Measurements from ENCODE around the gene TOX2. TPM values are rescaled to one million over a fixed set of nuclear protein-coding genes. Genes with fewer than 3 reads are reported as not detected.

The TOX2 gene
- total RNA-seq, 1 experiment from 2014 or later, result 1.8 TPM

DNA sequence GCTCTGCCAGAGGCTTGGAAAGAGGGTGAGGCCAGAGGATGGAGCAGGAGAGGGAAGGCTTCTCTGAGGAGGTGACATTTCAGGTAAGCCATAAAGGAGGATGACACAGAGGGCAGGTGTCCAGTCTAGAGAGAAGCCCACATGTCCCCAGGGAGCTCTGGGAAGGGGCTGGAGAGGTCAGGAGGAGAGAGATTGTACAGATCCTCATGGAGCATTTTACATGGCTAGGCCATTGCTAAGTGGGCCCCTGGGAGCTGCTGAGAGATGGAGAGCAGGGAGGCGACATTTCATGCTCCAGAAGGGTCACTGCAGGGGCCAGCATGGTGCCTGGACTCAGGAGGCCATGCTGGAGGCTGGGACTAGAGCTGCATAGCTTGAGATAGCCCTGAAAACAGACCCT lies 124.5 kb downstream of the TOX2 start:
- H2AFZ ChIP-seq (ENCODE audit: low read length), result no peak overlapping the region
- no peak; the same call in 1 of the 2 replicates for ATAC-seq
- CTCF ChIA-PET, result no interaction called here
- no peaks in the 10 kb centered on the region for H3K4me1 ChIP-seq (ENCODE audit: insufficient read depth, low read length)
- H3K4me3 ChIP-seq (ENCODE audit: low read length), result no peak overlapping the region
- H3K79me2 ChIP-seq (ENCODE audit: low read length), result no peaks in the 10 kb centered on the region
- no peak for DNase-seq
- peaks cover 20% of the 10 kb centered on the region for H3K27me3 ChIP-seq (ENCODE audit: low read length)
- TF ChIP-seq EZH2 (IDR thresholded peaks at IDR 0.05; ENCODE audit: low read length, unreplicated experiment) (no peak), EZH2phosphoT487 (IDR thresholded peaks at IDR 0.05; ENCODE audit: borderline replicate concordance, low read length) (no peak)
- TF ChIP-seq, protein P1, sequence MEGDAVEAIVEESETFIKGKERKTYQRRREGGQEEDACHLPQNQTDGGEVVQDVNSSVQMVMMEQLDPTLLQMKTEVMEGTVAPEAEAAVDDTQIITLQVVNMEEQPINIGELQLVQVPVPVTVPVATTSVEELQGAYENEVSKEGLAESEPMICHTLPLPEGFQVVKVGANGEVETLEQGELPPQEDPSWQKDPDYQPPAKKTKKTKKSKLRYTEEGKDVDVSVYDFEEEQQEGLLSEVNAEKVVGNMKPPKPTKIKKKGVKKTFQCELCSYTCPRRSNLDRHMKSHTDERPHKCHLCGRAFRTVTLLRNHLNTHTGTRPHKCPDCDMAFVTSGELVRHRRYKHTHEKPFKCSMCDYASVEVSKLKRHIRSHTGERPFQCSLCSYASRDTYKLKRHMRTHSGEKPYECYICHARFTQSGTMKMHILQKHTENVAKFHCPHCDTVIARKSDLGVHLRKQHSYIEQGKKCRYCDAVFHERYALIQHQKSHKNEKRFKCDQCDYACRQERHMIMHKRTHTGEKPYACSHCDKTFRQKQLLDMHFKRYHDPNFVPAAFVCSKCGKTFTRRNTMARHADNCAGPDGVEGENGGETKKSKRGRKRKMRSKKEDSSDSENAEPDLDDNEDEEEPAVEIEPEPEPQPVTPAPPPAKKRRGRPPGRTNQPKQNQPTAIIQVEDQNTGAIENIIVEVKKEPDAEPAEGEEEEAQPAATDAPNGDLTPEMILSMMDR (conservative IDR thresholded peaks at IDR 0.05; ENCODE audit: low read depth, low read length), result no peak
- BruUV-seq (replicated peaks), result no TSS peak
- H3K4me2 ChIP-seq (ENCODE audit: low read length), result no peak overlapping the region
- no peaks in the 10 kb centered on the region for H3K9me3 ChIP-seq (ENCODE audit: low read length)
- no peaks in the 10 kb centered on the region for H4K20me1 ChIP-seq (ENCODE audit: low read length)
- H3F3A ChIP-seq (ENCODE audit: low read length, unreplicated experiment), result no peaks in the 10 kb centered on the region
- intact Hi-C loops (cut with micrococcal nuclease), result no loop called here
- POLR2A ChIA-PET (ENCODE audit: unreplicated experiment), result no interaction called here
- no peak overlapping the region for H3K27ac ChIP-seq (ENCODE audit: low read length)
- H3K36me3 ChIP-seq (ENCODE audit: low read depth, low read length), result no peaks in the 10 kb centered on the region
- H3K9ac ChIP-seq (ENCODE audit: low read length), result no peak overlapping the region
- no peaks in the 10 kb centered on the region for H3K9me2 ChIP-seq (replicated peaks; ENCODE audit: low read length)

DNA sequence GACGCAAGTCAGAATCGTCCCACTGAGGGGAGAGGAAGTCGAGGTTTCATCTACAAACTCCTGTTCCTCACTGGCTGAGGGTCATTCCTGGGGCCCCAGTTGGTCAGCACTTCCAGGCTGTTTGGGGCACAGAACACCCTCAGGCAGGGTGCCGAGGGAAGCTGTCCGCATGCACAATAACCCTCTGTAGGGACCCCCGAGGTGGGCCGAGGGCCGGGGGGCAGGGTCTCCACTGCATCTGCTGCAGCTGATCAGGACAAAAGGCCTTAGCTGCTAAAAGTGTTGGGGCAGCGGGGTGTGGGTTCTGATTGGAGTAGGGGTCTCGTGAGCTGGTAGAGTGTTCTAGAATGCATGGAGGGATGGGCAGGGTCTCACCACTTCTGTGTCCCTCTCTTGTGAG lies 125.1 kb downstream of the TOX2 start:
- CTCF ChIA-PET, result no interaction called here

DNA sequence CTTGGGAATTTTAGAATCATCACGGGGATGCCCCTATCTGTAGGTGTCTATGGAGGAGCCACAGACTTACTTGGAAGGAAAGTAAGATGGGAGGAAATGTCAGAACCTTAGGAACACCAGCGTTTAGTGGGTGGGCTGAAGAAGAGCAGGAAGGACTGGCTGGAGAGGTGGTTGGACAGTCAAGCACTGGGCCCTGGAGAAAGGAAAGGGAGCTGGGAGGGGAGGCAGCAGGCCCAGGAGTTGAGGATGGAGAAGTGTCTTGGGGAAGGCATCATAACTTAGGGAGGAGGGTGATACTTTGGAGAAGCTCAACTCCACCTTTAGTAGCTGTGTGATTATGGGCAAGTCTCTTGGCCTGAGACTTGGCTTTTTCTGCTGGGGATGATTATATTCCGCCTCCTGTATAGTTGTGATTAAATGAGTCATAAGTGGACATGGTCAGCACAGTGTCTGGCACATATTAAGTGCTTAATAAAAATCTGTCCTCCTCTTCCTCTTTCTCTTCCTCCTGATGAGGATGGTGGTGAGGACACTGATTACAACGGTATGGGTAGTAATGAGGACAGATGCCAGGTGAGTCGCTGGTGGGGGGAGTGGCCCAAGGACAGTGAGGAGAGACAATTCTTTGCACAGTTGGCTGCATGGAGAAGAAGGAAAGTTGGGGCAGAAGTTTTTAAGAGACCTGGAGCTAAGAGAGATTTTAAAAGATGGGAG lies 125.7 kb downstream of the TOX2 start:
- no peaks in the 10 kb centered on the region for H3F3A ChIP-seq (ENCODE audit: low read length, unreplicated experiment)
- TF ChIP-seq EZH2phosphoT487 (IDR thresholded peaks at IDR 0.05; ENCODE audit: borderline replicate concordance, low read length), result no peak
- no peak for TF ChIP-seq EZH2 (IDR thresholded peaks at IDR 0.05; ENCODE audit: low read length, unreplicated experiment)
- TF ChIP-seq, protein P1 (conservative IDR thresholded peaks at IDR 0.05; ENCODE audit: low read depth, low read length), result no peak
- POLR2A ChIA-PET (ENCODE audit: unreplicated experiment), result no interaction called here
- no peak overlapping the region for H2AFZ ChIP-seq (ENCODE audit: low read length)
- peaks cover 20% of the 10 kb centered on the region for H3K27me3 ChIP-seq (ENCODE audit: low read length)
- no peaks in the 10 kb centered on the region for H3K9me2 ChIP-seq (replicated peaks; ENCODE audit: low read length)
- H3K36me3 ChIP-seq (ENCODE audit: low read depth, low read length), result no peaks in the 10 kb centered on the region
- H3K79me2 ChIP-seq (ENCODE audit: low read length), result no peaks in the 10 kb centered on the region
- H3K4me2 ChIP-seq (ENCODE audit: low read length), result no peak overlapping the region
- no TSS peak for BruUV-seq (replicated peaks)
- ATAC-seq (no peak), DNase-seq (no peak)
- no peaks in the 10 kb centered on the region for H4K20me1 ChIP-seq (ENCODE audit: low read length)
- no peak overlapping the region for H3K4me3 ChIP-seq (ENCODE audit: low read length)
- H3K27ac ChIP-seq (ENCODE audit: low read length), result no peak overlapping the region
- H3K9me3 ChIP-seq (ENCODE audit: low read length), result no peaks in the 10 kb centered on the region
- no peak overlapping the region for H3K9ac ChIP-seq (ENCODE audit: low read length)
- CTCF ChIA-PET, result no interaction called here
- intact Hi-C loops (cut with micrococcal nuclease), result no loop called here
- no peaks in the 10 kb centered on the region for H3K4me1 ChIP-seq (ENCODE audit: insufficient read depth, low read length)

More for the DNA sequence above, 125.1 kb downstream of the TOX2 start:
- DNase-seq, result no peak
- intact Hi-C loops (cut with micrococcal nuclease), result no loop called here
- no peak overlapping the region for H3K4me3 ChIP-seq (ENCODE audit: low read length)
- H4K20me1 ChIP-seq (ENCODE audit: low read length), result no peaks in the 10 kb centered on the region
- no peaks in the 10 kb centered on the region for H3K4me1 ChIP-seq (ENCODE audit: insufficient read depth, low read length)
- ATAC-seq, result no peak
- no peaks in the 10 kb centered on the region for H3K79me2 ChIP-seq (ENCODE audit: low read length)
- POLR2A ChIA-PET (ENCODE audit: unreplicated experiment), result no interaction called here
- H3K36me3 ChIP-seq (ENCODE audit: low read depth, low read length), result no peaks in the 10 kb centered on the region
- no peaks in the 10 kb centered on the region for H3K9me2 ChIP-seq (replicated peaks; ENCODE audit: low read length)
- H3K4me2 ChIP-seq (ENCODE audit: low read length), result no peak overlapping the region
- H3K9ac ChIP-seq (ENCODE audit: low read length), result no peak overlapping the region
- no peaks in the 10 kb centered on the region for H3K9me3 ChIP-seq (ENCODE audit: low read length)
- H3K27me3 ChIP-seq (ENCODE audit: low read length), result peaks cover 20% of the 10 kb centered on the region
- TF ChIP-seq, protein P1 (conservative IDR thresholded peaks at IDR 0.05; ENCODE audit: low read depth, low read length), result no peak
- TF ChIP-seq EZH2phosphoT487 (IDR thresholded peaks at IDR 0.05; ENCODE audit: borderline replicate concordance, low read length) (no peak), EZH2 (IDR thresholded peaks at IDR 0.05; ENCODE audit: low read length, unreplicated experiment) (no peak)
- no peaks in the 10 kb centered on the region for H3F3A ChIP-seq (ENCODE audit: low read length, unreplicated experiment)
- no peak overlapping the region for H2AFZ ChIP-seq (ENCODE audit: low read length)
- BruUV-seq (replicated peaks), result no TSS peak
- no peak overlapping the region for H3K27ac ChIP-seq (ENCODE audit: low read length)

Data from PC-3 (cell line).